Measurements from ENCODE around the gene MERTK.

The MERTK gene

DNA sequence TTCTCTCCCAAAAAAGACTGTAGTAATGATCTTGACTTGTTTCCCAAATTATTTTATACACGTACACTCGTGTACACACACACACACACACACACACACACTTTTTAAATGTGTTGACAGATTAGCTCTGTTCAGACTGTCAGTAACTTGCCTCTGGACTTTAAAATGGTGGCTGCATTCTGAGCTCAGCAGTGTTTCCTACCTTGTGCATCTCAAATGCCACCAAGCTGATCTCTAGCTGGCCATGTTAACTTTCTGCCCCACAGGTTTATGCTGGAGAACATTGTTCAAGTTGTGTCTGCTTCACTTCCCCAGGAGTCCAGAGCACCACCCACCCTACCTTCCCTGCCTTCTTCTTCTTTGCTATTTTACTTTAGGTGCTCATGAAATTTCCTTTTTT is 83.3 kb downstream of the MERTK start:
- DNase-seq (ENCODE audit: low spot score): no peak

DNA sequence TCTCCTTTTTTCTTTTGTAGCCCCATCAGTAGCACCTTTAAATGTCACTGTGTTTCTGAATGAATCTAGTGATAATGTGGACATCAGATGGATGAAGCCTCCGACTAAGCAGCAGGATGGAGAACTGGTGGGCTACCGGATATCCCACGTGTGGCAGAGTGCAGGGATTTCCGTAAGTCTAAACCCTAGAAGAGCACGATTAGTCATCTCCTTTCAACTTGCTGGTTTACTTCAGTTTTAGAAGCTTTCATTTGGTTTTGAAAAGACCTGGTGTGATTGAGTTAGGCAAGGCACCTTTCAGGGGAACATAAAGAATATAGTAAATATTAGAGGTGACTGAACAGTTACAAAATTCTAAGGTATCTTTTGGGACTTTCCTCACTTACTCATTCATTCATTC is 84.4 kb downstream of the MERTK start:
- no peak for DNase-seq (ENCODE audit: low spot score)

DNA sequence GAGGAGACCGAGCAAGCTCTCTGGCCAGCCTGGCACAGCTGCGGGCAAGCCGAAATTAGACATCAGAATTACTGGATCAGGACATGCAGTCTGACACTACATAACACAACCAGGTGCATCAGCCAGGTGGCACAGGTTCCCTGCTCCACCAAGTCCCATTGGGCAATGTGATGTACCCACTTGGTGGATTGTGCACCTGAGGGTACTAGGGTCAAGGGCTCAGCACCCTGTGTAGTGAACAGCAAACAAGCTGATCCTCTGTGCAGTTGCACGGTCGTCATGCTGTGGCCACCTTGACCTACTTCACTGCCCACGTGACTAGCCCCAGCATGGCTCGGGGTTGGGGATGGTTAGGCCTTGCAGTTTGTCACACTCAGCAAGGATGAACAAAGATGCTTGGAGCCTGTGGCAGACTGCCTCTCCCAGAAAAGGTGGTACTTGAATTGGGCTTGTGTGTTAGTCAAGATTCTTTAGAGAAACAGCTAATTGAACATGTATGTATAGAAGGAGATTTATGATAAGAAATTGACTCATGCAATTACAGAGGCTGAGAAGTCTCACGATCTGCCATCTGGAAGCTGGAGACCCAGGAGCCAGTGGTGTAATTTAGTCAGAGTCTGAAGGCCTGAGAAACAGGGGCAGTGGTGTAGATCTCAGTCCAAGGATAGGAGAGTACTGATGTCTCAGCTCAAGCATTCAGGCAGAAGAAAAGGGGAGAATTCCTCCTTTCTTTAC is 85.2 kb downstream of the MERTK start:
- DNase-seq (ENCODE audit: low spot score): no peak

DNA sequence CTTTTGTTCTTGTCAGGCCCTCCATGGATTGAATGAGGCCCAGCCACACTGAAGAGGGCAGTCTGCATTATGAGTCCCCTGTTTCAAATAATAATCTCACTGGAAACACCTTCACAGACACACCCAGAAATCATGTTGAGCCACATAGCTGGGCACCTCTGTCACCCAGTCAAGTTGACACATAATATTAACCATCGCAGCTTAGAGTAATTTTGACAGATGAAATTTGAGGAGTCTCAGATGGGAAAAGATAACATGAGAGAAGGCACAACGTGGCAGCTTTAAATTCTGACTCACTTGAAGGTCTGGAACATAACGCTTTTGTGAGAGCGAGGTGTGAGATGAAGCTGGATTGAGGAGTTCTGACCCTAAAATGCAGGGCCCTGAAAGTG is 85.8 kb downstream of the MERTK start:
- DNase-seq (ENCODE audit: low spot score): no peak

DNA sequence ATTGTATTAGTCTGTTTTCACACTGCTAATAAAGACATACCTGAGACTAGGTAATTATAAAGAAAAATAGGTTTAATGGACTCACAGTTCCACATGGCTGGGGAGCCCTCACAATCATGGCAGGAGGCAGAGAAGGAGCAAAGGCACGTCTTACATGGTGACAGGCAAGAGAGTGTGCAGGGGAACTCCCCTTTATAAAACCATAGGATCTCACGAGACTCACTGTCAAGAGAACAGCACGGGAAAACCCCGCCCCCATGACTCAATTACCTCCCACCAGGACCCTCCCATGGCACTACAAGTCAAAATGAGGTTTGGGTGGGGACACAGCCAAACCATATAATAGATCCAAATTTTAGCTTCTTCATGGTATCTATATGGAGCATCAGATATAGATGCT is 87.1 kb downstream of the MERTK start:
- no peak for DNase-seq (ENCODE audit: low spot score)

DNA sequence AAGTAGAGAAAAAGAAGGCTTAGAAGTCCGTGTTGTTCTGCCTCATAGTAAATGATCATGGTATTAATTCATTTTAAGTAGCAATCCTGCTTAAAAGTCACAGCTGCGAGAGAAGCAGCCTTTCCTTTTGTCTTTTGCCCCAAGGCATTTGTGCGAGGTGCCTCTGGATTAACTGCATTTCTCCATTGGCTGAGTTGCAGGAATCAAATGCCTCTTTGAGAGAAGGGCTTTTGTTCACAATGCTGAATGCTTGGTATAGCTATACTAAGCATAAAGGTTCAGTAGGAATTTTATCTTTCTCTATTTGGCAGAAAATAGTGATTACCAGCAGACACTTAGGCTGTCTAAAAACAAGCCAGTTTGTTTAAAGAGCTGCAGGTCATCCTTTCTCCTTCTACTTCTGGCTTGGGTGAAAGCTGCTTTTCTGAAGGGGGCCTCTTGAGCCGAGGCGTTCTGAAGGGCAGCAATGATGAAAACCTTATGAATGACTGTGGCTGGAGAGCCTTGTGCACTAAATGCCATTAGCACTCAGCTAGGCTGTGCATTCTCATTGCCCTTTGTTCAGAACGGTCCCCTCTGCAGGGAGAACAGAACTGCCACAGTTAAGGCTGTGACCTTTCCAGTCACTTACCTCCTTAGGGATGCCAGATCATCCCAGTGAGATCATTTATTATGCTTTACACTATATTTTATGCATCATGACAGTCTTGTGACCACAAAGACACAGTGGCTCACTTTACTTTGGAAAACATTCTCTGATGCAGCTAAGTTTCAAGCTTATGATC is 87.9 kb downstream of the MERTK start:
- no peak for DNase-seq (ENCODE audit: low spot score)

DNA sequence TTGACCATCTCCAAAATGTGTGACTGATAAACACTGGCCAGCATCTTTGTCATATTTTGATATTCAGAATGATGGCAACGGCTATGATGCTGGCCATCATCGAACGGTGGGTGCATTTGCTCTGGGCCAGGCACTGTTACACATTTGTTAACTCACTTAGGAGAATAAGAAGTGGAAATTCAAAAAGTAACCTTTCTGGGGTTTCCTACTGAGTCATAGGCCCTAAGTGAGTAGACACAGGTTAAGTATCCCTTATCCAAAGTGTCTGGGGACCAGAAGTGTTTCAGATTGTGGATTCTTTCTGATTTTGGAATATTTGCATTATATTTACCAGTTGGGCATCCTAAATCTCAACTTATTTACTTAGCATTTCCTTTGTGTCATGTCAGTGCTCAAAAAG is 92.0 kb downstream of the MERTK start:
- no peak for DNase-seq (ENCODE audit: low spot score)

DNA sequence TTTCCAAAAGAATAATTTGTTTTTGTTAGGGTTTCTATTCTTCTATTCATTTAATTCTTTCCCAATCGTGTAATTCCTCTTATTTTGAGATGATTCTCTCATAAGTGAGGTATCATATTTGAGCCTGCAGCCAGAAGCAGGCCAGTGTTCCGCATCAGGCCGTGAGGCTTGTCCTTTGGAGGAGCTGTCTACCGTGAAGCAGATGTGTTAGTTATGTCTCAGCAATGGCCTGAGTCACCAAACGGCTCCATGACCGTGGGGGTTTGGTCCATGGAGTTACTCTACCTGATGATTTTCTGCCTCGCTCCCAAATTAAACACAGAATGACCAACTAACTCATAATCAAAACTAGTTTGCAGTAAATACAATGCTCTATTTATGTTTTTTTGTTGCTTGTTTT is 92.4 kb downstream of the MERTK start:
- no peak for DNase-seq (ENCODE audit: low spot score)

DNA sequence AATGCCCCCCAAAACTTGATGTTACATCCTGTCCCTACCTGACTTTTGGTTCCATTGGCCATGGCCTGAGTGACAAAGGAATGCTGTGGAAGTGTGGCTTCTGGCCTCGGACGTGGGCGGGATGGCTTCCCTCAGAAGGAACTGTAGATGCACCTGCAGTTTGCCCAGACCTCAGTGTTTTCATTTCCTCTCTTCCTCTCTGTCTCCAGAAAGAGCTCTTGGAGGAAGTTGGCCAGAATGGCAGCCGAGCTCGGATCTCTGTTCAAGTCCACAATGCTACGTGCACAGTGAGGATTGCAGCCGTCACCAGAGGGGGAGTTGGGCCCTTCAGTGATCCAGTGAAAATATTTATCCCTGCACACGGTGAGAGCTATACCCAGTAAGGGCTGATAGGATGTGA is 95.6 kb downstream of the MERTK start:
- no peak for DNase-seq (ENCODE audit: low spot score)

DNA sequence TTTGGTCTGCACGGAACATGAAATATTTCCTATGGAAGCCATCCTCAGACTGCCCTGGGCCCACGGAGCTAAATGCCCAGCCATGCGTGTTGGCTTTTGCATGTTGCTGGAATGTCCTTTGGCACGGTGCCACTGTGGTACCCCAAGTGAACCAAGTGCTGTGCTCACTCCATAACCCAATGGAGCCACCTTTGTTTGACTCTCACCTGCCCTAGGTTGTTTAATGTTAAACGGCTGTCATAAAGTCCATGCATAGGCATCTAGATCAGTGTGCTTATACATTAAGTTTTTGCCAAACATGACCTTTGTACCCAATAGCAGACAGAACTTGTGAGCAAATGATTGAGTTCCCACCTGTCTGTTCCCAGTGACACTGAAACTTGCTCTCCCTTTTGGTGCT is 96.7 kb downstream of the MERTK start:
- DNase-seq (ENCODE audit: low spot score): no peak

DNA sequence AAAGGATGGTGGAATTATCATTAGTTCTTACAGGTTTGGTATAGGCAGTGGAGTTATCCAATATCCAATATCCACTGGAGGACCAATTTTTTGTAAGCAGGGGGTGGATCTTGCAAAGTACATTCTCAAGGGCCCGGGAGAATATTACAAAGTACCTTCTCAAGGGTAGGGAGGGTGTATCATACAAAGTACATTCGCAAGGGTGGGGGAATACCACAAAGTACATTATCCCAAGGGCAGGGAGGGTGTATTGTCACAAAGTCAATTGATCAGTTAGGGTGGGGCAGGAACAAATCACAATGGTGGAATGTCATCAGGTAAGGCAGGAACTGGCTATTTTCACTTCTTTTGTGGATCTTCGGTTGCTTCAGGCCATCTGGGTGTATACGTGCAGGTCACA is 101.4 kb downstream of the MERTK start:
- no peak for DNase-seq (ENCODE audit: low spot score)

DNA sequence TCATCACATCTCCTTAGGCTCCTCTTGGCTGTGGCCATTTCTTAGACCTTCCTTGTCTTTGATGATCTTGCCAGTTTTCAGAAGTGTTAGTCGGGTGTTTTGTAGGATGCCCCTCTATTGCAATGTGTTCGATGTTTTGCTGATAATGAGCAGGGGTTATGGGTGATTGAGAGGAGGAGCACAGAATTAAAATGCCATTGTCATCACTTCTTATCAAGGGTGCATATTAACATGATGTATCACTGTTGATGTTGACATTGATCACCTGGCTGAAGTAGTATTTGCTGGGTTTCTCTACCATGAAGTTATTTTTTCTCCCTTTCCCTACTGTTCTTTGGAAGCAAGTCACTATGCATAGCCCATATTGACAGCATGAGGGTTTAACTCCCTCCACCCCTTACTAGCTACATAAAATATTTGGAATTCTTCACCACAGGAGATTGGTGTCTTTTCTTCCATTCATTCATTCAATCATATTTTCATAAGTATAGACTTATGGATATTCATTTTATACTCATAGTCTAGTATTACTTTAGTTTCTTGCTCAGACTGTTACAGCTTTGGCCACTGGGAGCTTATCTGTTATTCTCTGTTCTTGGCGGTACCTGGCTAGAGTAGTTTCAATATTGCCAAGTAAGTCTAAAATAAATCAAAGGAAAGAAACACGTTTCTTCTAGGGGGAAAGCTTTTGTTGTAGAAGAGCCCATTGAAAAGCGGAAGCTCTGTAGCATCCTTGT is 102.2 kb downstream of the MERTK start:
- no peak for DNase-seq (ENCODE audit: low spot score)

DNA sequence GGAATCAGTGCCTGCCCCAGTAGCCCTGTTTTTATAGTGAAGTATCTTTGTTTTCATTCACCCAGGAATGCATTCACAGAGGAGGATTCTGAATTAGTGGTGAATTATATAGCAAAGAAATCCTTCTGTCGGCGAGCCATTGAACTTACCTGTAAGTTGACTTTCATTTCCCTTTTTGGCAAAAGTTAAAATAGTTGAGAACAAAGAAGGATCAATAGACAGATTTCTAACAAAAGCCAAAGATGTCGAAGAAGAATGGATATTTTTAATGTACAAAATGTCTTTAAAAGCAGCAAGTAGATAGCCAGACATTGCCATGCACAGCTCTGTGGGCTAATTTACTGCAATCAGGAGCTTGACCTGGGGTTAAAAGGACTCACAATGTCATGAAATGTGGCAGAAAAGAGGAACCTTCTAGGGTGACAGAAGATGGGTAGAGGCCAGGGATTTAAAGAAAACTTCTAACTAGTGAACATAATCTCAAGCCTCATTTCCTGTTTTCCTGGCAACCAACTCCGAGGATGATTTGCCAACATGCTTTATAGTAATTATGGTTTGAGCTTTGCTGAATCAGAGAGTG is 102.8 kb downstream of the MERTK start:
- DNase-seq (ENCODE audit: low spot score): no peak

DNA sequence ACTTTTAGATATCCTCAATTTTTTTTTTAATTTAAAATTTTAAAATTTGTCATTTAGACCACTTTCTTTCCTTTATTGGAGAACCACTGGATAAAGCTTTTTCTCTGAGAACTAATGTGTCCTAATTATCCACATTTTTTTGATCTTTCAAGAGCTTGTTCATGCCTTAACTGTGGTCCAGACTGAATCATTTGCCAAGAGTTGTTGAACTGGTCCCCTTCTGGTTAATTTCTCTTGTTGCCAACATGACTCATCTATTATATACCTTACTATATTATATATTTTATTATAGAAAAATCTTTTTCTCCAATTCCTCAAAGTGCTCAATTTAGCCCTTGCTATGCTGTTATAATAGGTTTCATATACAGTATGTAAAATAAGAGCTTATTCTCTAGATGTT is 103.5 kb downstream of the MERTK start:
- DNase-seq (ENCODE audit: low spot score): no peak

DNA sequence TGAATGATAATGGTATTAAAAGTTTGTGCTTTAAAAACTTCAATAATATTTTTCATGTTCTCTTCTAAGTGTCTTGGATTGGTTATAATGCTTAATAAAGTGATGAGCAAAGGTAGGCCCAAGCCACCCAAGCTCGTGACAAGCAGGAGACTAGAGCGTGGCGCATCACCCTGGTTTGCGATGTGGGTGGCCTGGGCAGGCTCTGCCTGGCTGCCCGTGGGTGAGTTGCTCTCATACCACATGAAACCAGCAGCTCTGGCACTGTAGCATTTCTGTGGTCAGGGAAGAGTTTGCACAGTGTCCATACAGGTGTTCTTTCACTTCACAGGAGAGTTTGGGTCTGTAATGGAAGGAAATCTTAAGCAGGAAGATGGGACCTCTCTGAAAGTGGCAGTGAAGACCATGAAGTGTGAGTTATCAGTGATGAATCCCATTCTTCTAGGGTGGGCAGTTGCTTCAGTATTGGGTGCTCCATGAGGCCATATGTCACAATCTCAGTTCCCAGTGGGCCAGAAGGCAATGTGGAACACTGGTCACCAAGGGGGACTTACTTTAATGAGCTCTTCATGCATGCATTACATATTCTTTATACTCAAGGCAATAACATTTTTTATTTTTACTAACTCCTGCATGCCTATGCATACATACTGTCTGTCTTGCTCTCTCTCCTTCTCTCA is 105.3 kb downstream of the MERTK start:
- no peak for DNase-seq (ENCODE audit: low spot score)

DNA sequence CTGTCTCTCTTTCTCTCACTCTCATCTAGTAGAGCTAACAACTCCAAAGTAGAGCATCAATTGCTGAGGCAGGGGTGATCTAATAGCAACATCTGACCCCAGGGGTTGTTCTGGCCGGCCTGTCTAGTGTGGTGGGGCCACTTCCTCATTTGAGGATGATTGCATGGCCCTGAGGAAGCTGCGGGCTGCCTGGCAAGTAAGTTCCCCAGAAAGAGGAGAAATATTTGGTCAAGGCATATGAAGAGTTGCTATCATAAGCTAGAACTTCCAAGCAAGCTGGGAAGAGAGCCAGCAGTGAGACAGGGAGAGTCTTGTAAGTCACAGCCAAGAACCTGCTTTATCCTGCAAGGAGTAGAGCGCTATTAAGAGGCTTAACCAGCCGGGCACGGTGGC is 105.8 kb downstream of the MERTK start:
- DNase-seq (ENCODE audit: low spot score): no peak

DNA sequence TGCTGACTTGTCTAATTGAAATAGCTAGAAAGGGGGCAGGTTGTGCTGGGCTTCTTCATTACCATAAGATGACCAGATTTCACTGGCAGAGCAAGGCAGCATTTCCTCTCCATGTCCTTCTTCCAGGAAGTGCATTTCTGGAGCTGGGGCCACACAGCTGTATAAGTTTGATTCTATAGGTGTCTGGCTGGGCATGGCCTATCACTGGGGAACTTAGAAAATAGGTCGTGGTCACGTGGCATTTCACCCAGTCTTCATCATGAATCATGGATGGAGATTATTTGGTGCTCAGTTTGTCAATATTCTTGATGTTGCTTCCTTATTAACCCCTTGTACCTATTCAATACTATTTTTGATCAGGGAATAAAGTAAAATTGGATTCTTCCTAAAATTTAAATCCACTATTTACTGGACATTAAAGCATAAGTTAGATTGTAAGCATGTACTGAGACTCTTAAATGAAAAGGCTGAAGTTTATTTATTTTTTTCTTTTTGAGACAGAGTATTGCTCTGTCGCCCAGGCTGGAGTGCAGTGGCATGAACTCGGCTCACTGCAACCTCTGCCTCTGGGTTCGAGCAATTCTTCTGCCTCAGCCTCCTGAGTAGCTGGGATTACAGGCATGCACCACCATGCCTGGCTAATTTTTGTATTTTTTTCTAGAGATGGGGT is 107.1 kb downstream of the MERTK start:
- DNase-seq (ENCODE audit: low spot score): no peak

DNA sequence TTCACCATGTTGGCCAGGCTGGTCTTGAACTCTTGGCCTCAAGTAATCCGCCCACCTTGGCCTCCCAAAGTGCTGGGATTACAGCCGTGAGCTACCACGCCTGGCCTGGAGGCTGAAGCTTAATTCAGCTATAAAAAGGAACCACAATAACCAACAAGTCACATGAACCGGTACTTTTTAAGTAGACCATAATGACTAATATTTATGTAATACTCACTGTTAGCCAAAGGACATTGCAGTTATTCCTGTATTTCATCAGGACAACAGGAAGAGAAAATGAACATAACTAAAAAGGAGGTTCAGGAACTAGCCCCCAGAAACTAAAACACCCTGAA is 107.6 kb downstream of the MERTK start:
- DNase-seq (ENCODE audit: low spot score): no peak

DNA sequence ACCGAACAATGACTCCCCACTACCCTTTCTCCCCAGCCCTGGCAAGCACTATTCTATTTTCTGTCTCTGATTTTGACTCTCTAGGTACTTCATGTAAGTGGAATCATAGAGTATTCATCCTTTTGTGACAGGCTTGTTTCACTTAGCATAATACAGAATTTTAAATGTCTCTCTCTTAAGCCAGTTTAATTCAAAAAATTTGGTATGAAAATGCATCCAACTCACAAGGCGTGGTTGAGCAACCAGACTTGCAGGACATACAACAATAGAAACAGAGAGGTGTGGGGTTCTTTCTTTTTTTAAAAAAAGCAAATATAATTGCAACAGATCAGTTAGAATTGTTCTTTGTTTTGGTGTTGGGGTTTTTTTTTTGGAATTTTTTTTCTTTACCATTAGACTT is 109.1 kb downstream of the MERTK start:
- no peak for DNase-seq (ENCODE audit: low spot score)

DNA sequence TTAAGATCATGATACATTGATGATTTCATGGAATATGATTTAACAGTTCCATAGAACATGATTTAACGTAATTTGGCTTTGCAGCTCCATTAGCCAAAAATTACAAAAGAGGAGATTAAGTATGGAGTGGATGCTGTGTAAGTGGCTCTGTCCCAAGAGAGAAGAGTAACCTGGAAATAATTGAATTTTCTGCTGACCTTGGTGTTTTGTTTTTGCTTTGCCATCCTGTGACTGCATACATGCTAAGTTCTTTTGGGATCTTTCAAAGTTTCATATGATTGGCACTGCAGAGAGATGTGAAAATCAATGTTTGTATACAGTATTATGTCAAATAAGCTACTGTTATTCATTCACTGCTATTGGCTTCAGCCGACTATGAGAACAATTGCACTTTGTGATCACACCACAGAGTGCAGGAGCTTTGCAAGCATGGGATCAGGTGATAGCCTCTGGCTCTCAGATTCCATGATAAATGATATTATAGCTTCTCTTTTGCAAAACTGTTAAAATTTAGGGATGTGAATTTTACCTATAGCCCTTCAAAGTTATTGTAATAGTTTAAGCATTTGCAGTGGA is 110.6 kb downstream of the MERTK start:
- DNase-seq (ENCODE audit: low spot score): no peak

DNA sequence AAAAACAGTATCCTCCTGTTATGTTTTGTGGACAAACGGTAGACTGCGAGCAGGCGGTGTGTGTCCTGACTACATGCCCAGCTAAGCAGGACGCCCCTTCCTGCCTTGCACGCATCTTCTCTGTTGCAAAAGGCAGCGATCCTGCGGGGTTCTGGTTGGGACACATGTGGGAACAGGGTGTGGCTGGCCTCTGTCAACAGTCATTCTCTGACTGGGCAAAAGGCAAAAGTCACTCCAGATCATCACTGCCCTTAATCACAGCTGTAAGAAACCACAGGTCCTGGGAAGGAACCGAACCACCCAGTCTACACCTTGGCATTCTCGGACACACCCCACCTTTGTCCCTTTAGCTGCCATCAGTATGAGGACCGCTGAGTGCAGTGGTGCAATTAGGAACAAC is 112.3 kb downstream of the MERTK start:
- no peak for DNase-seq (ENCODE audit: low spot score)
